ENCODE measurements around the gene RFC1.
"Not testable (repeated sequence)": the region's sequence is repeated elsewhere in the genome, so short reads cannot be mapped to it uniquely, and the experiment has no call there.

The RFC1 gene

DNA sequence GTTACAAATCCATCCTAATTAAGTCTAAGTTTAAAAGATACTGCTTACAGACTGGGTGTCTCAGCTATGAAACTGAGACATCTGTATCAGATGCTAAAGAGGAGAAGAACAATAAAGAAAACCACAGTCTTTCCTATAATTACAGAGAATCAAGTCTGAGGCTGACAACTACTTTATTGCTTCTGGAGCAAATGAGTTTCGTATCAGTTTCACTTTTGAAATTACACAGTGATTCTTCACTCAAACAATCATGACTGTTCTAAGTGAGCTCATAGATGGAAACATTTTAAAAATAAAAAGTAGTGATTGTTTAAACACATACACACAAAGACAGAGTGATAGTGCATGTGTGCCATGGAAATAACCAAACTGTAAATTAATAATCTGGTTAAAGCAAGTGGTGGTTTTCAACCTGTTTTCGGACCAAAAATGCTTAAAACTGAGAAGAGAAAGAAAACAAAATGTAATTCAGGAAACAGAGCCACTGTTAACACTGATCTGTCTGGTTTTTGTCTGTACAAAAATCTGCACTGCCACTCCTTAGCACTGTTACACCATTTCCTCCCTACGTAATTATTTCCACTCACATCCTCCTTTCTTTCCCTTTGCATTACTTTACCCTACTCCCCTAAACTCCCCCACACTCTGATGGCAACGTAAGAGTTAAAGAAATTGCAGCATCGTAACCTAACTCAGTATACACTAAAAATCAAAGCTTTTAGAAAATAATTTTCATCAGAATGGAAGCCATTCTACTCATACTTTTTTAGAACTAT, 12.5 kb downstream of the RFC1 start:
- peak; percentile 5 for DNase-seq (ENCODE audit: low read depth)
- peak overlapping the region; percentile 26 for H3K4me3 ChIP-seq (ENCODE audit: control insufficient read depth, low read depth, low read length)
- TF ChIP-seq, protein P1, sequence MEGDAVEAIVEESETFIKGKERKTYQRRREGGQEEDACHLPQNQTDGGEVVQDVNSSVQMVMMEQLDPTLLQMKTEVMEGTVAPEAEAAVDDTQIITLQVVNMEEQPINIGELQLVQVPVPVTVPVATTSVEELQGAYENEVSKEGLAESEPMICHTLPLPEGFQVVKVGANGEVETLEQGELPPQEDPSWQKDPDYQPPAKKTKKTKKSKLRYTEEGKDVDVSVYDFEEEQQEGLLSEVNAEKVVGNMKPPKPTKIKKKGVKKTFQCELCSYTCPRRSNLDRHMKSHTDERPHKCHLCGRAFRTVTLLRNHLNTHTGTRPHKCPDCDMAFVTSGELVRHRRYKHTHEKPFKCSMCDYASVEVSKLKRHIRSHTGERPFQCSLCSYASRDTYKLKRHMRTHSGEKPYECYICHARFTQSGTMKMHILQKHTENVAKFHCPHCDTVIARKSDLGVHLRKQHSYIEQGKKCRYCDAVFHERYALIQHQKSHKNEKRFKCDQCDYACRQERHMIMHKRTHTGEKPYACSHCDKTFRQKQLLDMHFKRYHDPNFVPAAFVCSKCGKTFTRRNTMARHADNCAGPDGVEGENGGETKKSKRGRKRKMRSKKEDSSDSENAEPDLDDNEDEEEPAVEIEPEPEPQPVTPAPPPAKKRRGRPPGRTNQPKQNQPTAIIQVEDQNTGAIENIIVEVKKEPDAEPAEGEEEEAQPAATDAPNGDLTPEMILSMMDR (IDR thresholded peaks at IDR 0.05; ENCODE audit: control insufficient read depth, insufficient read depth, low read depth, low read length, missing control alignments): no peak

DNA sequence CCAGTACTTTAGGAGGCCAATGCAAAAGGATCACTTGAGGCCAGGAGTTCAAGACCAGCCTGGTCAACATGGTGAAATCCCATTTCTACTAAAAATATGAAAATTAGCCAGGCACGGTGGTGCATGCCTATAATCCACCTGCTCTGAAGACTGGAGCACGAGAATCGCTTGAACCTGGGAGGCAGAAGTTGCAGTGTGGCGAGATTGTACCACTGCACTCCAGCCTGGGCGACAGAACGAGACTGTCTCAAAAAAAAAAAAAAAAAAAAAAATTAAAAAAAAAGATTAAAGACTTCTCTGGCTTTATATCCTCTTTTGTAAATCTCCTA, 13.0 kb downstream of the RFC1 start:
- not testable (repeated sequence) for DNase-seq (ENCODE audit: low read depth)
- H3K4me3 ChIP-seq (ENCODE audit: control insufficient read depth, low read depth, low read length): peak overlapping the region; percentile 26

DNA sequence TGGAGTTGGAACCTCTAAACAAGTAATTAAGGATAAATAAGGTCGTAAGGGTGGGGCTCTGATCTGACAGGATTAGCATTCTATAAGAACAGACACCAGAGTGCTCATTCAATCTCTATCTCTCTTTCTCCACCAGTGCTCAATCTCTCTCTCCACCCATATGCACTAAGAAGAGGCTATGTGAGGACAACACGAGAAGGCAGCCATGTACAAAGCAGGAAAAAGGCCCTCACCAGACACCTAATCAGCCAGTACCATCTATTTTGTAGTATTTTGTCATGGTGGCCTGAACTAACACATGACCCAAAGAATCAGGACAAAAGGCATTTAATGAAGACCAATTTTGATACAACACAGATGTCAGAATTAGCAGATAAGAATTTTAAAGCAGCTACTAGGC, 16.8 kb downstream of the RFC1 start:
- DNase-seq (ENCODE audit: low read depth): no peak
- TF ChIP-seq, protein P1 (IDR thresholded peaks at IDR 0.05; ENCODE audit: control insufficient read depth, insufficient read depth, low read depth, low read length, missing control alignments): no peak
- no peak overlapping the region for H3K4me3 ChIP-seq (ENCODE audit: control insufficient read depth, low read depth, low read length)

DNA sequence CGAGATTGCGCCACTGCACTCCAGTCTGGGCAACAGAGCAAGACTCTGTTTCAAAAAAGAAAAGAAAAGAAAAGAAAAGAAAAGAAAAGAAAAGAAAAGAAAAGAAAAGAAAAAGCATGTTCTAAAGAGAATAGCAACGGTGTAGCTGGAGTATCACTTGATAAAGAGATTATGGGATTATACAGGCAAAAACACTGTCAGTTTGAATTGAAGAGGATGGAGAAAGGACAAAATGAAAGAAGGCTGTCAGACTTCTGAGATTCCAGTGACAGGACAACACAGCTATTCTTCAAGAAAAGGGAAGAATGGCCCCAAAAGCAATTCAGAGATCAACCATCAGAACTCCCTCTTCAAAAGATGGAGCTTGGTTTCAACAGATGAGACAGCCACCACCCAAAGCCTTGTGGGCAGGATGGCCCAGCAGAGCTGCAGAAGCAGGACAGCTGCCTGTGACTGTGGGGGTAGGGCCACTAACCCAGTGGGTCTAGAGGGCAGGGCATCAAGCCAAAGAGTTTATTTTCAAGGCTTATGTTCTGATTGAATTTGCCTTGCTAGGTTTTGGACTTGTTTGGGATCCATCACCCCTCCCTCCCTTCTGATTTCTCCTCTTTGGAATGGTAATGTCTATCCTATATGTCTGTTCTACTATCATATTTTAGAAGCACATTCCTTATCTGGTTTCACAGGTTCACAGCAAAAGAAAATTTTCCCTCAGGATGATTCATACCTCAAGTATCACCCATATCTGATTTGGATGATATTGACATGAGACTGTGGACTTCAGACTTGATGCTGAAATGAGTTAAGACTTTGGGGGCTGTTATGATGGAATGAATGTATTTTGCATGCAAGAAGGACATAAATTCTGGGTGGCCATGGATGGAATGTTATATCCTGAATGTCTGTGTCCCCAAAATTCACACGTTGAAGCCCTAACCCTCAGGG, 17.5 kb downstream of the RFC1 start:
- TF ChIP-seq, protein P1 (IDR thresholded peaks at IDR 0.05; ENCODE audit: control insufficient read depth, insufficient read depth, low read depth, low read length, missing control alignments): no peak
- no peak for DNase-seq (ENCODE audit: low read depth)
- H3K4me3 ChIP-seq (ENCODE audit: control insufficient read depth, low read depth, low read length): no peak overlapping the region

DNA sequence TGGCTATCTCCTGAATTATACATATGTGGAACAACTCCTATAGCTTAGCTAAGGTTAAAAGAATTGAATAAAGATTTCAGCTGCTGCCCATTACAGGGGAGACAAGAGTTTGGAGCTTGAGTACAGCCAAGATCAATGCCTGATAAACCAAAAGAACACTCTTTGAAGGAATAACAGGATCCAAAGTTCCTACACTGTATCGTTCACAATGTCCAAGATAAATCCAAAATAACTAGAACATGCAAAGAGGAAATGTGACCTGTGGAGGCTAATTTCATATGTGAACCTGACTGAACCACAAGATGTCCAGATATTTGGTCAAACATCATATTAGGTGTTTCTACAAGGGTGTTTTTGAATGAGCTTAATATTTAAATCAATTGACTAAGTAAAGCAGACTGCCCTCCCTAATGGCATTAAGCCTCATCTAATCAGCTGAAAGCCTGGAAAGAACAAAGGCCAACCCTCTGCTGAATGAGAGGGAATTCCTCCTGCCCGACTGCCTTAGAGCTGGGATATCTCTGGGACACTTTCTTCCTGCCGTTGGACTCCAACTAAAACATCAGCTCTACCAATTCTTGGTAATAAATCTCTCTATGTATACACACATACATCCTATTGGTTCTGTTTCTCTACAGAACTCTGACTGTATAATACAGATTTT, 19.2 kb downstream of the RFC1 start:
- TF ChIP-seq, protein P1 (IDR thresholded peaks at IDR 0.05; ENCODE audit: control insufficient read depth, insufficient read depth, low read depth, low read length, missing control alignments): no peak
- no peak for DNase-seq (ENCODE audit: low read depth)

DNA sequence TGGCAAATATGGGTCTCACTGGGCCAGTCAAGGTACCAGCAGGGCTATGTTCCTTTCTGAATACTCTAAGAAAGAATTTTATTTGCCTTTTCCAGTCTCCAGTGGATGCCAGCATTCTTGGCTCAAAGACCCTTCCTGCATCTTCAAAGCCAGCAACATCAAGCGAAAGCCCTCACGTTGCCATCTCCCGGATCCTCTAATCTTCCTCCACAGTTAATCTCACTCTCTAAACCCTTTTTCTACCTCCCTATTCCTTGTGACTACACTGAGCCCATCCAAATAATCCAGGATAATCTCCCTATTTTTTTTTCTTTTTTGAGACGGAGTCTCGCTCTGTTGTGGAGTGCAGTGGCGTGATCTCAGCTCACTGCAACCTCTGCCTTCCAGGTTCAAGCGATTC, 23.4 kb downstream of the RFC1 start:
- H3K4me3 ChIP-seq (ENCODE audit: control insufficient read depth, low read depth, low read length): no peak overlapping the region
- TF ChIP-seq, protein P1 (IDR thresholded peaks at IDR 0.05; ENCODE audit: control insufficient read depth, insufficient read depth, low read depth, low read length, missing control alignments): no peak
- no peak for DNase-seq (ENCODE audit: low read depth)

More for the DNA sequence above, 19.2 kb downstream of the RFC1 start:
- H3K4me3 ChIP-seq (ENCODE audit: control insufficient read depth, low read depth, low read length): no peak overlapping the region

Data from AG09309 (cell line).